Thoracic aorta endothelial cell (primary cell): ENCODE results near the gene BBLN. TPM values are rescaled to one million over a fixed set of nuclear protein-coding genes. Genes with fewer than 3 reads are reported as not detected.

Experiments
- total RNA-seq: library from RNA; depleted of rRNA; stranded (reverse); fragments of >200 nt; gene quantifications from 2 replicates; pipeline ENCODE4 v1.2.3, GENCODE V29; 2012

BBLN gene
- 37.6 and 39.0 TPM in 2 replicates for total RNA-seq

GRCh38 chr9:128159784-128160602 lies at the start of gene BBLN:
Gene BBLN (plus strand): TSS chr9:128160265. CDS start chr9:128160408, 143 bp downstream.

GRCh38 chr9:128127568-128127989 lies 32.5 kb upstream of the BBLN start, which contains the start of gene PTGES2:
Gene PTGES2 (minus strand): TSS chr9:128127729. CDS start chr9:128127717, 12 bp downstream.

DNA sequence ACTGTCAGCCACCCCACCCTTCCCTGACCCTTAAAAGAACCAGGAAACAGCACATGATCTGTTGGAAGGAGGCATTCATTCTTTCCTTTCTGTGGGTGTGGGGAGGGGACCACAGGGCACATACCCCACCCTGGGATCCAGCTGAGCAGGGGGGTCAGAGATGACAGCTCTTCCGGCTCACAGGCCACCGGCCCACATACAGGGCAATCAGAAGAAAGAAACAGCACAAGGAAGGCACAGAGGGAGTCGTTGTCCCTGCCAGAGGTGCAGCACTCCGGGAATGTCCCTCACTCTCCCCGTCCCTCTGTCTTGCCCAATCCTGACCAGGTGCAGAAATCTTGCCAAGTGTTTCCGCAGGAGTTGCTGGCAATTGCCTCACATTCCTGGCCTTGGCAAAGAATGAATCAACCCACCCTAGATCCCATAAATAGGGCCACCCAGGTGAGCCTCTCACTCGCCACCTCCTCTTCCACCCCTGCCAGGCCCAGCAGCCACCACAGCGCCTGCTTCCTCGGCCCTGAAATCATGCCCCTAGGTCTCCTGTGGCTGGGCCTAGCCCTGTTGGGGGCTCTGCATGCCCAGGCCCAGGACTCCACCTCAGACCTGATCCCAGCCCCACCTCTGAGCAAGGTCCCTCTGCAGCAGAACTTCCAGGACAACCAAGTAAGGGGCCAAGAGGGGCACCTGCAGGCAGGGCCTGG lies 10.9 kb upstream of the BBLN start, which contains the start of gene LCN2:
TSS of gene LCN2 (plus strand) at position 453 of the 701 bp plus-strand sequence. CDS start at position 526, 73 bp downstream.

GRCh38 chr9:128191406-128192046 lies 31.5 kb downstream of the BBLN start, which contains the start of gene CIZ1:
Gene CIZ1 (minus strand): TSS chr9:128191572. CDS start chr9:128190857, 715 bp downstream.

GRCh38 chr9:128203024-128203706 lies 43.1 kb downstream of the BBLN start, which contains the start of gene DNM1:
Gene DNM1 (plus strand): TSS chr9:128203379. CDS start chr9:128203471, 92 bp downstream.

Other genes with a start within 250 kb of the BBLN start
- 51.1 and 66.1 TPM in 2 replicates for gene ST6GALNAC4, start 243.2 kb upstream of the BBLN start, total RNA-seq
- gene PIP5KL1, start 229.5 kb upstream of the BBLN start, total RNA-seq, result 0.27 and 0.43 TPM in 2 replicates
- 12.2 and 16.2 TPM in 2 replicates for gene DPM2, start 222.4 kb upstream of the BBLN start, total RNA-seq
- 6.4 and 8.2 TPM in 2 replicates for gene EEIG1, start 179.3 kb upstream of the BBLN start, total RNA-seq
- 6.6 and 7.7 TPM in 2 replicates for gene NAIF1, start 92.9 kb upstream of the BBLN start, total RNA-seq
- gene SLC25A25, start 92.0 kb upstream of the BBLN start, total RNA-seq, result 13.2 and 14.0 TPM in 2 replicates
- 56.1 and 57.6 TPM in 2 replicates for gene PTGES2, start 32.5 kb upstream of the BBLN start, total RNA-seq
- not detected in 2 replicates for gene LCN2, start 10.8 kb upstream of the BBLN start, total RNA-seq
- gene CIZ1, start 31.3 kb downstream of the BBLN start, total RNA-seq, result 33.6 and 47.6 TPM in 2 replicates
- gene DNM1, start 43.1 kb downstream of the BBLN start, total RNA-seq, result 0.57 and 0.66 TPM in 2 replicates
- gene GOLGA2, start 115.7 kb downstream of the BBLN start, total RNA-seq, result 65.9 and 73.5 TPM in 2 replicates
- 24.9 and 26.3 TPM in 2 replicates for gene SWI5, start 116.0 kb downstream of the BBLN start, total RNA-seq
- 20.7 and 23.3 TPM in 2 replicates for gene TRUB2, start 162.2 kb downstream of the BBLN start, total RNA-seq
- gene COQ4, start 162.6 kb downstream of the BBLN start, total RNA-seq, result 31.1 and 36.1 TPM in 2 replicates
- gene SLC27A4, start 180.3 kb downstream of the BBLN start, total RNA-seq, result 29.3 and 33.7 TPM in 2 replicates
- gene URM1, start 211.1 kb downstream of the BBLN start, total RNA-seq, result 54.8 and 55.3 TPM in 2 replicates